GM13976 (cell line): ENCODE data around the gene HES5.

Experiments
- DNase-seq: peaks from one replicate; pipeline ENCODE4 v3.0.0; 2012; ENCODE audit warnings: low spot score
- CTCF ChIP-seq: IDR thresholded peaks from 2 replicates; pipeline ENCODE4 v1.5.1; 2012; ENCODE audit warnings: borderline replicate concordance, mild to moderate bottlenecking; ENCODE audit not compliant: insufficient read depth; ENCODE audit errors: extremely low read depth, missing control alignments, control extremely low read depth
- in situ Hi-C: fragments of 300-500 bp; cut with MboI; formaldehyde crosslinking; loops from one replicate; pipeline ENCODE4 v1.12.0; 2022; ENCODE audit warnings: low sequenced_read_pairs, mixed read lengths, inconsistent platforms; ENCODE audit not compliant: unreplicated experiment

HES5 gene

GRCh38 chr1:2514863-2515762 is 14.9 kb downstream of the HES5 start:
- TF ChIP-seq CTCF, result no peak
- in situ Hi-C loops, result no loop called here
- DNase-seq, result no peak

GRCh38 chr1:2513939-2514652 is 16.0 kb downstream of the HES5 start:
- no peak for DNase-seq
- TF ChIP-seq CTCF, result no peak
- in situ Hi-C loops, result no loop called here

DNA sequence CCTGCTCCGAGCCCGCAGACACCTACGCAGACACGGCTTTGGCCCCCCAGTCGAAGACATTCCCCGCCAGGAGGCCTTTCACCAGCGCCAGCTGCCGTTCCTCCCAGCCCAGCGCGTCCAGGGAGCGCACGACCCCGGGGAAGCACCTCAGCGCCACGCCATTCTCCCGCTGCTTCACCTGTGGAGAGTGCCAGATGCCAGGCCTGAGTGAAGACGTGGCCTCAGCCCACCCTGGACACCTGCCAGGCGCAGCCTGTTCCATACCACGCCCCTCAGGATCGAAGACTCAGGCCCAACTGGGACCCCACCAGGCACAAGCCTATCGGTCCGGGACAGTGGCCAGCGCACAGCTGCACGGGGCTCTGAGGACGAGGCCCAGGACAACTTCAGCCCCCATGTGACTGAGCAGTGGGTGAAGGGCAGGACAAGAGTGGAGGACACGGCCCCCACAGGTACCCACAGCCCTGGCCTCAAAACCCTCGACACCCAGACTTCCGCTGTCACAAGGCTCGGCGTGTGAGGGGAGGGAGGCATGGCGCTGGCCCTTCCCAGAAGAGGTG is 17.1 kb downstream of the HES5 start:
- TF ChIP-seq CTCF, result no peak
- in situ Hi-C loops, result no loop called here
- no peak for DNase-seq

DNA sequence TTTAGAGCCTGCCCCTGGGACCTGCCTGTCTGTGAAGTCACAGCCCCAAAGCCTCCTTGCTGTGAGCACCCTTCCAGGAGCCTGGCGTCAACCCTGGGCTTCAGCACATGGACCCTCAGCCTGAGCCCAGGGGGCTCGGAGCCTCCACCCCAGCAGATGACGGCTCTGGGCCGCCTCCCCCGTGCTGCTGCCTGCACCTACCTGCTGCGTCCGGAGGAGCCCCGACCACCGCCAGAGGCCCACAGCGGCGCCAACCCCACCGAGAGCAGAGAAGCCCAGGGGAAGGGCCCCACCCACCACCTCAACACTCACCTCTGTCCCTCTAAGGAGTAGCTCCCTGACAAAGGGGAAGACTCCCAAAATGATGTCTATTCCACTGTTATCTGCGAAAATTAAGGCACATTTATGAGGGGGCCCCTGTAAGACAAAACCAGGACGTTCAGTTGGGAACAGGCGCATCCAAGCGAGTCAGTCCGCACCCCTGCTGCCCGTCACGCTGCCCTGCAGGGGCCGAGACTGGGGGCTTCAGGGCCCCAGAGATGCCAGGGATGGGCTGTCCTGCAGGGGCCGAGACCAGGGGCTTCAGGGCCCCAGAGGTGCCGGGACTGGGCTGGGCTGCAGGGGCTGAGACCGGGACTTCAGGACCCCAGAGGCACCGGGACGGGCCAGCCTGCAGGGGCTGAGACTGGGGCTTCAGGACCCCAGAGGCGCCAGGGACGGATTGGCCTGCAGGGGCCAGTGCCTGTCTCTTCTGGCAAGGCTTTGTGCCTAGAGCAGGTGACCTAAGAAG is 19.5 kb downstream of the HES5 start:
- in situ Hi-C loops, result no loop called here
- no peak for DNase-seq
- no peak for TF ChIP-seq CTCF

- no peak for DNase-seq
- in situ Hi-C loops, result no loop called here
- no peak for TF ChIP-seq CTCF
These were observed 20.5 kb downstream of the HES5 start for GRCh38 chr1:2509589-2509988.

GRCh38 chr1:2508751-2509150 is 21.3 kb downstream of the HES5 start:
- in situ Hi-C loops, result no loop called here
- DNase-seq, result no peak
- no peak for TF ChIP-seq CTCF
